Uterus (tissue), 4 donors: ENCODE results near the gene C16orf86. TPM values are rescaled to one million over a fixed set of nuclear protein-coding genes. Genes with fewer than 3 reads are reported as not detected.

Source experiments
- DNase-seq, 2 donors: peaks; one replicate each; pipeline ENCODE4 v3.0.0-alpha.2; 2019 to 2020
- H3K27ac ChIP-seq, 2 donors: fragments of 200-600 bp; sonication (generic); 1 replicate in 1 of 2; 2 replicates in 1 of 2; pipeline ENCODE4 v1.5.1; 2016 to 2018
- H3K27me3 ChIP-seq, 2 donors: fragments of 200-600 bp; sonication (generic); one replicate each; pipeline ENCODE4 v1.5.1; 2018 to 2019; ENCODE audit warnings: control low read depth in 1 of 2
- H3K36me3 ChIP-seq, 2 donors: fragments of 200-600 bp; sonication (generic); one replicate each; pipeline ENCODE4 v1.5.1; 2019; ENCODE audit warnings: control low read depth in 1 of 2
- H3K4me1 ChIP-seq, 2 donors: fragments of 200-600 bp; sonication (generic); one replicate each; pipeline ENCODE4 v1.5.1; 2018 to 2019; ENCODE audit warnings: control low read depth in 1 of 2
- H3K4me3 ChIP-seq, 2 donors: fragments of 200-600 bp; sonication (generic); 1 replicate in 1 of 2; 2 replicates in 1 of 2; pipeline ENCODE4 v1.5.1; 2018 to 2019; ENCODE audit warnings: mild to moderate bottlenecking in 1 of 2
- H3K9me3 ChIP-seq, 2 donors: fragments of 200-600 bp; sonication (generic); one replicate each; pipeline ENCODE4 v1.5.1; 2019; ENCODE audit warnings: control low read depth in 1 of 2
- POLR2A ChIP-seq, 2 donors: fragments of 450-650 bp; IDR thresholded peaks; one replicate each; pipeline ENCODE4 v1.6.1; 2016; ENCODE audit warnings: antibody characterized with exemption in 2 of 2, mild to moderate bottlenecking in 1 of 2, moderate library complexity in 1 of 2
- intact Hi-C: fragments of 100-400 bp; cut with DNase I; formaldehyde crosslinking; loops from one replicate; pipeline ENCODE4 v1.15.1; 2023; ENCODE audit warnings: low total_unique reads
- total RNA-seq, 4 donors: library from RNA; depleted of rRNA in 3 of 4; stranded (reverse); fragments of >200 nt in 3 of 4; gene quantifications; one replicate each; pipeline versions ENCODE4 v1.1.0 to v1.2.4, GENCODE V29; 2014 to 2023
- TF ChIP-seq, protein P1 (sequence below), 4 experiments: fragments of 200-600 bp in 2 of 4; fragments of 450-650 bp in 2 of 4; sonication (generic) in 2 of 4; IDR thresholded peaks; one replicate each; pipeline ENCODE4 v1.5.1; 2016 to 2019; ENCODE audit warnings: antibody characterized with exemption in 4 of 4, mild to moderate bottlenecking in 2 of 4, moderate library complexity in 1 of 4
- donor health status: DM: yes; HTN: yes; CAD: no.

C16orf86 gene
- total RNA-seq, 4 donors from 2014 or later, result 5.3 to 8.6 (median 6.9) TPM; not detected in 1

DNA sequence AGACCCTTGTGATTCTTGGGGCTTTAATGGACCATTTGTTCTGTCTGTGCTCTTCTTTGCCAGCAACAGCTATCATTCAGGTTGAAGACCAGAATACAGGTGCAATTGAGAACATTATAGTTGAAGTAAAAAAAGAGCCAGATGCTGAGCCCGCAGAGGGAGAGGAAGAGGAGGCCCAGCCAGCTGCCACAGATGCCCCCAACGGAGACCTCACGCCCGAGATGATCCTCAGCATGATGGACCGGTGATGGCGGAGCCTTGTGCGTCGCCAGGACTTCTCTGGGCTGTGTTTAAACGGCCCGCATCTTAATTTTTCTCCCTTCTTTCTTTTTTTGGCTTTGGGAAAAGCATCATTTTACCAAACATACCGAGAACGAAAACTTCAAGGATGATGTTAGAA, 29.0 kb upstream of the C16orf86 start:
- Histone ChIP-seq H3K27ac (no peak overlapping the region), H3K9me3 (no peaks in the 10 kb centered on the region), H3K4me3 (no peak overlapping the region), H3K4me1 (no peaks in the 10 kb centered on the region), H3K36me3 (no peaks in the 10 kb centered on the region), H3K27me3 (no peaks in the 10 kb centered on the region)
- TF ChIP-seq, protein P1, sequence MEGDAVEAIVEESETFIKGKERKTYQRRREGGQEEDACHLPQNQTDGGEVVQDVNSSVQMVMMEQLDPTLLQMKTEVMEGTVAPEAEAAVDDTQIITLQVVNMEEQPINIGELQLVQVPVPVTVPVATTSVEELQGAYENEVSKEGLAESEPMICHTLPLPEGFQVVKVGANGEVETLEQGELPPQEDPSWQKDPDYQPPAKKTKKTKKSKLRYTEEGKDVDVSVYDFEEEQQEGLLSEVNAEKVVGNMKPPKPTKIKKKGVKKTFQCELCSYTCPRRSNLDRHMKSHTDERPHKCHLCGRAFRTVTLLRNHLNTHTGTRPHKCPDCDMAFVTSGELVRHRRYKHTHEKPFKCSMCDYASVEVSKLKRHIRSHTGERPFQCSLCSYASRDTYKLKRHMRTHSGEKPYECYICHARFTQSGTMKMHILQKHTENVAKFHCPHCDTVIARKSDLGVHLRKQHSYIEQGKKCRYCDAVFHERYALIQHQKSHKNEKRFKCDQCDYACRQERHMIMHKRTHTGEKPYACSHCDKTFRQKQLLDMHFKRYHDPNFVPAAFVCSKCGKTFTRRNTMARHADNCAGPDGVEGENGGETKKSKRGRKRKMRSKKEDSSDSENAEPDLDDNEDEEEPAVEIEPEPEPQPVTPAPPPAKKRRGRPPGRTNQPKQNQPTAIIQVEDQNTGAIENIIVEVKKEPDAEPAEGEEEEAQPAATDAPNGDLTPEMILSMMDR (IDR thresholded peaks at IDR 0.05), result no peak
- no peak for TF ChIP-seq POLR2A (IDR thresholded peaks at IDR 0.05)
- DNase-seq, result no peak
- intact Hi-C loops, result no loop called here

DNA sequence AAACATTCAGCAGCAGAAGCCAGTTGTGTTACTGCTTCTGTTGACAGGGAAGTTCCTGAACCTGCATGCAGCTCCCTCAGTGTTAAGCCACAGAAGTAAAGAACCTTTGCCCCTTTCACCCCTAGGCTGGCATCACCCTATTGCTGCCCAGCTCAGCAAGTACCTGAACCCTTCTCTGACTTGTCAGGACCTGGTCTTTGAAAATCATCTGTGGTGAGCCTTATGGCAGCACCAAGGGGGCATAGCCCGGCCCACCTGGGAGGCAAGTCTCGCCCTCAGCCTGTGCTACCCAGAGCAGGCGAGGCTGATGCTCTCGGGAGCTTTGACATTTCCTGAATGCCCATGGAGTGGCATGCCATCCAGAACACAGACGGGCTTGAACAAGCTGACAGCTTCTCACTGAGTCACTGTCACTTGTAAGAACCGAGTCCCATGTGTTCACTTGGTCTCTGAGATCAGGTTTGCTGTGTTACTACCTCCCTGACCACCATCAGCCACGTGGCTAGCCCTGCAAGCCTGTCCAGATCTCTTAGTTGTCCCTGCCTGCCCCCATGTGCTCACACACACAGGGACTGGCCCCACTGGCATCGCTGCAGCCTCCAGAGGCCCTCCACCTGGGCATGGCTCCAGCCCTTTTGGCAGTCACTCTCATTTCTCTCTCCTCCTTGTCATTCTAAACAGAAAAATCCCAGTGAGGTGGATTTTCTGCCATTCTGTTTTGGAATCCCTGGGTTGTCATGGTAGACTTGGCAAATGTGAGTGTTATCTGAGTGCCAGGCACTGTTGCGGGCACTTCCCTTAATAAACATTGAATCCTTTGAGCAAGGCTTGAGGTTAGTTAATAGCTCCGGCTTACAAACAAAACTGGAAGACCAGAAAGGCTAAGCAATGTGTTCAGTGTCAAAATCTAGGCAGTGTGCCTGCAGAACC, 24.6 kb upstream of the C16orf86 start:
- peaks cover 2 to 10% of the 10 kb centered on the region in 2 donors for H3K27me3 ChIP-seq
- peaks cover 0 to 5% of the 10 kb centered on the region in 2 donors for H3K4me1 ChIP-seq
- H3K9me3 ChIP-seq, result no peaks in the 10 kb centered on the region
- intact Hi-C loops, result no loop called here
- H3K36me3 ChIP-seq, result no peaks in the 10 kb centered on the region
- TF ChIP-seq POLR2A (IDR thresholded peaks at IDR 0.05), result no peak
- TF ChIP-seq, protein P1 (IDR thresholded peaks at IDR 0.05), result no peak
- H3K4me3 ChIP-seq, result no peak overlapping the region
- DNase-seq, result no peak
- H3K27ac ChIP-seq, result no peak overlapping the region

DNA sequence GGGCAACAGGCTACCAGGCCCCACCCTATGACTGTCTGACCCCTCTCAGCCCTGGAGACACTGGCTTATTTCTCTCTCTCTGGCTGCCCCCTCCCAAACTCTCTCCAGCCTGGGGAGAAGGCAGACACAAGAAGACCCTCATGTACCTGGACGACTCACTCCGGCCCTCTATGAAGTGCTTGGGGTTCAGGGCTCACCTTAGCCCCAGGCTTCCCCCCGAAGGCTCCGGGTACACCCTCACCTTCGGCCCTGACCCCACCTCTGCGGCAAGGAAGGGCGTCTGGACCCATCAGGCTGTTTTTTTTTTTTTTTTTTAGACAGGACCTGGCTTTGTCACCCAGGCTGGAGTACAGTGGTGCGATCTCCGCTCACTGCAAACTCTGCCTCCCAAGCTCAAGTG, 22.6 kb upstream of the C16orf86 start:
- no peaks in the 10 kb centered on the region for H3K36me3 ChIP-seq
- no peak overlapping the region for H3K4me3 ChIP-seq
- DNase-seq, result no peak
- no peak for TF ChIP-seq POLR2A (IDR thresholded peaks at IDR 0.05)
- TF ChIP-seq, protein P1 (IDR thresholded peaks at IDR 0.05), result no peak
- no peak overlapping the region for H3K27ac ChIP-seq
- H3K9me3 ChIP-seq, result no peaks in the 10 kb centered on the region
- intact Hi-C loops, result no loop called here
- H3K4me1 ChIP-seq, result peaks cover 0 to 5% of the 10 kb centered on the region in 2 donors
- H3K27me3 ChIP-seq, result peaks cover 11 to 25% of the 10 kb centered on the region in 2 donors

DNA sequence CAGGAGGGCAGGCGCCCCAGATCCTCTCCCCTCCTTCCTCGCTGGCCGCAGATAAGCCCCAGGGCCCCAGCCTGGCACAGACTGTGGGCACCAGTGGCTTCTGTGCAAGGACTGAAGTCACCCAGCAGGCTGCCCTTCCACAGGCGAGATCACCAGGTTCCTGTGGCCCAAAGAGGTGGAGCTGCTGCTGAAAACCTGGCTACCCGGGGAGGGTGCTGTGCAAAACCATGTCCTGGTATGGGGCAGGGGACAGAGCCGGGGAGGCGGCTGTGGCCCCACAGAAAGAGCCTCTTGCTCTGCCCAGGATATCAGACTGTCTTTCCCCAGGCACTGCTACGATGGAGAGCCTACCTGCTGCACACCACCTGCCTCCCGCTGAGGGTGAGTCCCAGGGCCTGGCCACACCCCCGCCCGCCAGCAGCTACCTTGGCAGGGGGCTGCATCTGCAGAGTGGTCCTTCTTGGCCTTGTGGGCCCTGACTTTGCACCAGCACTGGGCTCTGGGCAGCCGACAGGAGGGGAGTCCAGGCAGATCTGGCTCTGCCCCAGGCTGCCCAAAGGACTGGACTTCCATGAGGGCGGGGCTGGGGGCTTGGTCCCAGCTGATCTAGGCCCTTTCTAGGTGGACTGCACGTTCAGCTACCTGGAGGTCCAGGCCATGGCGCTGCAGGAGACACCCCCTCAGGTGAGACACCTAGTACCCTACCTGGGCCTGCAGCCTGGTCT, 21.1 kb upstream of the C16orf86 start:
- DNase-seq, result no peak
- TF ChIP-seq POLR2A (IDR thresholded peaks at IDR 0.05), result no peak
- TF ChIP-seq, protein P1 (IDR thresholded peaks at IDR 0.05), result no peak
- peaks cover 0 to 5% of the 10 kb centered on the region in 2 donors for H3K4me1 ChIP-seq
- intact Hi-C loops, result no loop called here
- no peaks in the 10 kb centered on the region for H3K36me3 ChIP-seq
- H3K27ac ChIP-seq, result no peak overlapping the region
- no peak overlapping the region for H3K4me3 ChIP-seq
- H3K27me3 ChIP-seq, result peaks cover 15 to 27% of the 10 kb centered on the region in 2 donors
- no peaks in the 10 kb centered on the region for H3K9me3 ChIP-seq
